Nephron (organoid): ENCODE measurements around the gene ZBTB49.
A peak's percentile ranks its signal among the peaks of the same experiment; 100 is the strongest.

ENCODE experiments used
- H3K27ac Mint-ChIP-seq, 3 experiments: 2 replicates each; pipeline ENCODE4 v1.8.0; 2020; ENCODE audit warnings: mixed read lengths in 3 of 3, mild to moderate bottlenecking in 2 of 3, moderate library complexity in 1 of 3
- H3K27me3 Mint-ChIP-seq: 2 replicates; pipeline ENCODE4 v1.8.0; 2021; ENCODE audit warnings: low read depth, mild to moderate bottlenecking, moderate library complexity, mixed read lengths
- H3K36me3 Mint-ChIP-seq: 2 replicates; pipeline ENCODE4 v1.8.0; 2020; ENCODE audit warnings: low read depth, mixed read lengths
- H3K4me1 Mint-ChIP-seq: 2 replicates; pipeline ENCODE4 v1.8.0; 2020; ENCODE audit warnings: mixed read lengths
- H3K4me3 Mint-ChIP-seq, 3 experiments: 2 replicates each; pipeline ENCODE4 v1.8.0; 2020; ENCODE audit warnings: mild to moderate bottlenecking in 3 of 3, mixed read lengths in 3 of 3, moderate library complexity in 2 of 3
- H3K9me3 Mint-ChIP-seq: 2 replicates; pipeline ENCODE4 v1.8.0; 2020; ENCODE audit warnings: mixed read lengths
- CTCF ChIP-seq, 3 experiments: fragments of 200-600 bp; sonication (generic); IDR thresholded peaks; one replicate each; pipeline ENCODE4 v1.5.0; 2021; ENCODE audit warnings: antibody characterized with exemption in 3 of 3; ENCODE audit not compliant: unreplicated experiment in 3 of 3

ZBTB49 gene

DNA sequence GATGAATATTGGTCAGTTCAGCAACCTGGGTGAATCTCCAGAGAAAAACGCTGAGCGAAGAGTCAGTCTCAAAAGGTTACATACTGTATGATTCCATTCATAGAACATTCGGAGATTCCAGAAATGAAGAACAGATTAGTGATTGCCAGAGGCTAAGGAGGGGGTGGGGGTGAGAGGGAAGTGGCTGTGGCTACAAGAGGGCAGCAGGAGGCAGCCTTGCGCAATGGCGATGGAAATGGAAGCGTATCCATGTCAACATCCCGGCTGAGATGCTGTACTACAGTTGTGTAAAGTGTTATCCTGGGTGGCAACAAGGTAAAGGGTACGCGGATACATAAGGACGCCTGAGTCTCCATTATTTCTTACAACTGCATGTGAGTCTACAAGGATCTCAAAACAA lies 18.1 kb upstream of the ZBTB49 start:
- H3K36me3 Mint-ChIP-seq, result peaks cover 48% of the 10 kb centered on the region
- H3K27ac Mint-ChIP-seq, result no peak overlapping the region

DNA sequence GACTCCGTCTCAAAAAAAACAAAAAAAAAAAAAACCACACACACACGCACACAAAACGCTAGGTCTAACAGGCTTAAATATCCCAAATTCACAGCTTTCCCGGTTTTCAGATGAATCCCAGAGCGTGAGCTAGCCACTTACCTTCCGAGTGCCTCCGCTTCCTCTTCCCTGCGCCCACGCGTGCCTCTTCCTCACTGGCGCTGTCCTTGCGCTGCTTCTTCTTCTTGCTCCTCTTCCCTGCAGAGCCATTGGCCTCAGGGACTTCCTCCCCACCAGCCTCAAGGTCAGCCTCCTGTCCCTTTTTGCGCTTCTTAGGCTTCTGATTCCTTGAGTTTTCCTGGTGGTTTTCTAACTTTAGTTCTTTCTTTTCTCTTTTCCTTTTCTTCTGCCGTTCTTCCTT lies 15.8 kb upstream of the ZBTB49 start:
- Mint-ChIP-seq H3K27ac (no peak overlapping the region), H3K36me3 (peaks cover 49% of the 10 kb centered on the region), H3K4me1 (no peaks in the 10 kb centered on the region), H3K27me3 (no peaks in the 10 kb centered on the region), H3K4me3 (no peak overlapping the region), H3K9me3 (no peaks in the 10 kb centered on the region)
- no peak for TF ChIP-seq CTCF (IDR thresholded peaks at IDR 0.05; ENCODE audit: unreplicated experiment in 3 of 3)

More for the DNA sequence above, 18.1 kb upstream of the ZBTB49 start:
- Mint-ChIP-seq H3K4me3 (no peak overlapping the region), H3K9me3 (no peaks in the 10 kb centered on the region), H3K27me3 (no peaks in the 10 kb centered on the region), H3K4me1 (no peaks in the 10 kb centered on the region)
- TF ChIP-seq CTCF (IDR thresholded peaks at IDR 0.05; ENCODE audit: unreplicated experiment in 3 of 3), result no peak

GRCh38 chr4:4277531-4277930 lies 12.5 kb upstream of the ZBTB49 start:
- Mint-ChIP-seq H3K27ac (no peak overlapping the region), H3K4me1 (no peaks in the 10 kb centered on the region), H3K4me3 (no peak overlapping the region), H3K27me3 (no peaks in the 10 kb centered on the region), H3K36me3 (peaks cover 52% of the 10 kb centered on the region), H3K9me3 (no peaks in the 10 kb centered on the region)
- no peak for TF ChIP-seq CTCF (IDR thresholded peaks at IDR 0.05; ENCODE audit: unreplicated experiment in 3 of 3)

DNA sequence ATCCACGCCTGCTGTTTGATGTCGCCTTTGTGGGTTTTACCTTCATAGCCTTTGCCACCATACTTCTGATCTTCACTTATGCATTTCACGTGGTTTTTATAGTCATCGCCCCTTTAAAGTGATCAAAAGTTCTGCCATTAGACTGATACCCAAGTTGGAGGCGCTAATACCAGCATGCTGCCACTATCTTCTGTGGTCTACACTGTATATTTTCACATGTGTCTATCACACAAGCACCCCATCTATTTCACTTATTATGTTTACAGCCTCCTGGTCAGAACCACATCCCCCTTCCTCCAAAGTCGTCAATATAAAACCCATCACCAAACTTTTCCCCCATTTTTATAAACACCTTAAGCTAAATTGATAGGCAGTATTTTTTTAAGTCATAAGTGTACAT lies 8.3 kb upstream of the ZBTB49 start:
- Mint-ChIP-seq H3K36me3 (peaks cover 50% of the 10 kb centered on the region), H3K27me3 (no peaks in the 10 kb centered on the region), H3K27ac (no peak overlapping the region), H3K4me1 (no peaks in the 10 kb centered on the region), H3K4me3 (no peak overlapping the region), H3K9me3 (no peaks in the 10 kb centered on the region)
- TF ChIP-seq CTCF (IDR thresholded peaks at IDR 0.05; ENCODE audit: unreplicated experiment in 3 of 3), result no peak

GRCh38 chr4:4284827-4285618 lies 5.0 kb upstream of the ZBTB49 start:
- H3K9me3 Mint-ChIP-seq, result no peaks in the 10 kb centered on the region
- H3K27ac Mint-ChIP-seq, result no peak overlapping the region

More at GRCh38 chr4:4284827-4285618, 5.0 kb upstream of the ZBTB49 start:
- Mint-ChIP-seq H3K27me3 (no peaks in the 10 kb centered on the region), H3K4me1 (peaks cover 15% of the 10 kb centered on the region), H3K4me3 (peak overlapping the region in 1 of 3 experiments; percentile 45), H3K36me3 (peaks cover 36% of the 10 kb centered on the region)
- no peak for TF ChIP-seq CTCF (IDR thresholded peaks at IDR 0.05; ENCODE audit: unreplicated experiment in 3 of 3)
